HEK293T (cell line): ENCODE results near the gene PRSS53.

Experiments used
- CTCF ChIA-PET: fragments of 350-600 bp; formaldehyde crosslinking; extraction: SDS; loops from one replicate; lab custom pipeline; 2021; ENCODE audit warnings: antibody characterized with exemption, inconsistent platforms; lab: Yijun Ruan, JAX
- POLR2A ChIA-PET: fragments of 350-600 bp; formaldehyde crosslinking; extraction: SDS; loops from one replicate; lab custom pipeline; 2020; ENCODE audit warnings: antibody characterized with exemption, inconsistent platforms; lab: Yijun Ruan, JAX
- DNase-seq: peaks from one replicate; pipeline ENCODE4 v3.0.0; 2012; ENCODE audit warnings: mixed read lengths; ENCODE audit errors: extremely low spot score
- ARNT ChIP-seq: fragments of 450-650 bp; IDR thresholded peaks from 2 replicates; pipeline ENCODE4 v1.6.1; 2017; ENCODE audit warnings: mild to moderate bottlenecking
- BHLHE40 ChIP-seq: fragments of 450-650 bp; IDR thresholded peaks from 2 replicates; pipeline ENCODE4 v1.6.1; 2016; ENCODE audit warnings: mild to moderate bottlenecking, moderate library complexity, borderline replicate concordance
- CTBP1 ChIP-seq: fragments of 450-650 bp; IDR thresholded peaks from 2 replicates; pipeline ENCODE4 v1.6.1; 2016; ENCODE audit warnings: borderline replicate concordance
- ELF4 ChIP-seq: fragments of 450-650 bp; IDR thresholded peaks from 2 replicates; pipeline ENCODE4 v1.6.1; 2017; ENCODE audit warnings: antibody characterized with exemption
- FOXA1 ChIP-seq: fragments of 450-650 bp; IDR thresholded peaks from 2 replicates; pipeline ENCODE4 v1.6.1; 2016; ENCODE audit warnings: mild to moderate bottlenecking
- FOXK2 ChIP-seq: fragments of 450-650 bp; IDR thresholded peaks from 2 replicates; pipeline ENCODE4 v1.6.1; 2016; ENCODE audit warnings: mild to moderate bottlenecking
- FOXM1 ChIP-seq: fragments of 450-650 bp; IDR thresholded peaks from 2 replicates; pipeline ENCODE4 v1.6.1; 2017; ENCODE audit warnings: mild to moderate bottlenecking, borderline replicate concordance
- HDGF ChIP-seq: fragments of 450-650 bp; IDR thresholded peaks from 2 replicates; pipeline ENCODE4 v1.6.1; 2017; ENCODE audit warnings: antibody characterized with exemption, borderline replicate concordance
- L3MBTL2 ChIP-seq: fragments of 450-650 bp; conservative IDR thresholded peaks from 2 replicates; pipeline ENCODE4 v1.6.1; 2016; ENCODE audit warnings: mild to moderate bottlenecking
- LEF1 ChIP-seq: fragments of 450-650 bp; IDR thresholded peaks from 2 replicates; pipeline ENCODE4 v1.6.1; 2017; ENCODE audit warnings: mild to moderate bottlenecking, borderline replicate concordance
- NFRKB ChIP-seq: fragments of 450-650 bp; IDR thresholded peaks from 2 replicates; pipeline ENCODE4 v1.6.1; 2016; ENCODE audit warnings: mild to moderate bottlenecking, moderate library complexity
- SP1 ChIP-seq: fragments of 450-650 bp; IDR thresholded peaks from 2 replicates; pipeline ENCODE4 v1.6.1; 2017
- SUZ12 ChIP-seq: fragments of 450-650 bp; IDR thresholded peaks from 2 replicates; pipeline ENCODE4 v1.6.1; 2016; ENCODE audit warnings: mild to moderate bottlenecking
- TARDBP ChIP-seq: fragments of 450-650 bp; IDR thresholded peaks from 2 replicates; pipeline ENCODE4 v1.6.1; 2016
- ZNF384 ChIP-seq: fragments of 450-650 bp; IDR thresholded peaks from 2 replicates; pipeline ENCODE4 v1.6.1; 2016
- TF ChIP-seq, protein P1 (sequence below): fragments of 450-650 bp; IDR thresholded peaks from 2 replicates; pipeline ENCODE4 v1.6.1; 2016

PRSS53 gene

GRCh38 chr16:31112711-31113110 is 24.0 kb upstream of the PRSS53 start:
- CTCF ChIA-PET, result no interaction called here
- POLR2A ChIA-PET, result no interaction called here

GRCh38 chr16:31111881-31112466 is 23.2 kb upstream of the PRSS53 start:
- no peak for DNase-seq
- ChIA-PET POLR2A (interaction anchor here (0.7 to 1.2 kb wide), 2 partner anchors 10 to 68 kb away, joined by 4 read pairs; partner anchors contain the start of gene FUS), CTCF (interaction anchor here (0.5 kb wide), 1 partner anchor 1038 kb away, joined by 3 read pairs; no protein-coding TSS in a partner anchor)
- no peak for TF ChIP-seq SUZ12
- no peak for TF ChIP-seq BHLHE40
- no peak for TF ChIP-seq TARDBP
- TF ChIP-seq ARNT, result no peak
- no peak for TF ChIP-seq ZNF384
- no peak for TF ChIP-seq NFRKB
- no peak for TF ChIP-seq LEF1

More at GRCh38 chr16:31112711-31113110, 24.0 kb upstream of the PRSS53 start:
- no peak for TF ChIP-seq NFRKB
- TF ChIP-seq FOXK2, result no peak
- TF ChIP-seq, protein P1, sequence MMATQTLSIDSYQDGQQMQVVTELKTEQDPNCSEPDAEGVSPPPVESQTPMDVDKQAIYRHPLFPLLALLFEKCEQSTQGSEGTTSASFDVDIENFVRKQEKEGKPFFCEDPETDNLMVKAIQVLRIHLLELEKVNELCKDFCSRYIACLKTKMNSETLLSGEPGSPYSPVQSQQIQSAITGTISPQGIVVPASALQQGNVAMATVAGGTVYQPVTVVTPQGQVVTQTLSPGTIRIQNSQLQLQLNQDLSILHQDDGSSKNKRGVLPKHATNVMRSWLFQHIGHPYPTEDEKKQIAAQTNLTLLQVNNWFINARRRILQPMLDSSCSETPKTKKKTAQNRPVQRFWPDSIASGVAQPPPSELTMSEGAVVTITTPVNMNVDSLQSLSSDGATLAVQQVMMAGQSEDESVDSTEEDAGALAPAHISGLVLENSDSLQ, result no peak
- no peak for TF ChIP-seq FOXM1
- no peak for TF ChIP-seq ARNT
- TF ChIP-seq LEF1, result no peak
- no peak for TF ChIP-seq ZNF384
- TF ChIP-seq SP1, result no peak
- TF ChIP-seq L3MBTL2, result no peak
- TF ChIP-seq CTBP1, result no peak
- TF ChIP-seq SUZ12, result no peak
- no peak for TF ChIP-seq HDGF
- no peak for TF ChIP-seq ELF4
- no peak for TF ChIP-seq FOXA1
- no peak for TF ChIP-seq BHLHE40
- DNase-seq, result no peak

DNA sequence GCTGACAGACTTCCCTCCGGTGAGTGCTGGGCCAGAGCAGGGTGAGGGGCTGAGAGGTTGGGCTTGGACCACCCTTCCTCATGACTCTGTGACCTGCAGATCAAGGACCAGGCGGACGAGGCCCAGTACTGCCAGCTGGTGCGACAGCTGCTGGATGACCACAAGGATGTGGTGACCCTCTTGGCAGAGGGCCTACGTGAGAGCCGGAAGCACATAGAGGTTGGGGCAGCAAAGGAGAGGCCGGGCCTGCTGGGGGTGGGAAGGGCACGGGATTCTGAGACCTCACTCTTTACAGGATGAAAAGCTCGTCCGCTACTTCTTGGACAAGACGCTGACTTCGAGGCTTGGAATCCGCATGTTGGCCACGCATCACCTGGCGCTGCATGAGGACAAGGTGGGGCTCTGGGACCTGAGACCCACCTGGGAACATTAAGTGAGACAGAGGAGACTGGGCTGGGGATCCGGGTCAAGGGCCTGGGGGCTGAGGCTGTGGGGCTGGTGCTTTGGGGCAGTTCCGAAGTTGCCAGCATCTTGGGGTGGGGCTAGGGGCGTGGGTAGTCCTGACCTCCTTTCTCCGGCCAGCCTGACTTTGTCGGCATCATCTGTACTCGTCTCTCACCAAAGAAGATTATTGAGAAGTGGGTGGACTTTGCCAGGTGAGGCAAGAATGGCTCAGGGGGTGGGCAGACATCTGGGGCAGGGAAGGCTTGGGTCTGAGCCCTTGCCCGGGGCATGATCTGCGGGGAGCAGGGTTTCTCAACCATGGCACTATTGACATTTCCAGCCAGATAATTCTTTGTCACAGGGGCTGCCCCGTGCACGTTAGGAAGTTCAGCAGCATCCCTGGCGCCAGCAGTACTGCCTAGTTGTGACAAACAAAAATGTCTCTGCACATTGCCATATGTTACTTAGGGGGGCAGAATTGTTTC is 21.6 kb upstream of the PRSS53 start:
- TF ChIP-seq ZNF384 (no peak), L3MBTL2 (no peak), CTBP1 (no peak), HDGF (no peak), FOXA1 (no peak), TARDBP (no peak), FOXK2 (no peak), ARNT (no peak), SUZ12 (no peak), SP1 (no peak), FOXM1 (no peak), ELF4 (no peak), BHLHE40 (no peak), LEF1 (no peak), NFRKB (no peak)
- TF ChIP-seq, protein P1, result no peak
- POLR2A ChIA-PET, result no interaction called here
- DNase-seq, result no peak
- CTCF ChIA-PET, result no interaction called here

- ChIA-PET CTCF (no interaction called here), POLR2A (no interaction called here)
- TF ChIP-seq FOXA1 (no peak), FOXM1 (no peak), LEF1 (no peak), NFRKB (no peak), ZNF384 (no peak), SP1 (no peak), ARNT (no peak), TARDBP (no peak), CTBP1 (no peak), ELF4 (no peak), L3MBTL2 (no peak), SUZ12 (no peak), BHLHE40 (no peak), HDGF (no peak), FOXK2 (no peak)
- TF ChIP-seq, protein P1, result no peak
- no peak for DNase-seq
Observed at GRCh38 chr16:31109622-31110021, 20.9 kb upstream of the PRSS53 start.

GRCh38 chr16:31108794-31109558 is 20.2 kb upstream of the PRSS53 start:
- no peak for TF ChIP-seq TARDBP
- no peak for TF ChIP-seq HDGF
- no peak for TF ChIP-seq FOXM1
- no peak for TF ChIP-seq ZNF384
- TF ChIP-seq L3MBTL2, result no peak
- TF ChIP-seq SP1, result no peak
- no peak for TF ChIP-seq ELF4
- no peak for TF ChIP-seq CTBP1
- TF ChIP-seq BHLHE40, result no peak
- no peak for TF ChIP-seq NFRKB
- TF ChIP-seq LEF1, result no peak
- TF ChIP-seq, protein P1, result no peak
- DNase-seq, result no peak
- ChIA-PET CTCF (no interaction called here), POLR2A (interaction anchor here (2.0 kb wide), 1 partner anchor 9 kb away, joined by 12 read pairs; the partner anchor contains the start of gene KAT8)
